ENCODE results near the gene COPZ2.

GRCh38 chr17:48027322-48027981 is 10.1 kb downstream of the COPZ2 start:
- TF ChIP-seq, protein P1, sequence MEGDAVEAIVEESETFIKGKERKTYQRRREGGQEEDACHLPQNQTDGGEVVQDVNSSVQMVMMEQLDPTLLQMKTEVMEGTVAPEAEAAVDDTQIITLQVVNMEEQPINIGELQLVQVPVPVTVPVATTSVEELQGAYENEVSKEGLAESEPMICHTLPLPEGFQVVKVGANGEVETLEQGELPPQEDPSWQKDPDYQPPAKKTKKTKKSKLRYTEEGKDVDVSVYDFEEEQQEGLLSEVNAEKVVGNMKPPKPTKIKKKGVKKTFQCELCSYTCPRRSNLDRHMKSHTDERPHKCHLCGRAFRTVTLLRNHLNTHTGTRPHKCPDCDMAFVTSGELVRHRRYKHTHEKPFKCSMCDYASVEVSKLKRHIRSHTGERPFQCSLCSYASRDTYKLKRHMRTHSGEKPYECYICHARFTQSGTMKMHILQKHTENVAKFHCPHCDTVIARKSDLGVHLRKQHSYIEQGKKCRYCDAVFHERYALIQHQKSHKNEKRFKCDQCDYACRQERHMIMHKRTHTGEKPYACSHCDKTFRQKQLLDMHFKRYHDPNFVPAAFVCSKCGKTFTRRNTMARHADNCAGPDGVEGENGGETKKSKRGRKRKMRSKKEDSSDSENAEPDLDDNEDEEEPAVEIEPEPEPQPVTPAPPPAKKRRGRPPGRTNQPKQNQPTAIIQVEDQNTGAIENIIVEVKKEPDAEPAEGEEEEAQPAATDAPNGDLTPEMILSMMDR (IDR thresholded peaks at IDR 0.05; ENCODE audit: insufficient read depth, low read length, poor library complexity, severe bottlenecking), result no peak
- no peak for TF ChIP-seq EZH2phosphoT487 (conservative IDR thresholded peaks at IDR 0.05; ENCODE audit: low read length)
